Smooth muscle cell (in vitro differentiated cells): ENCODE measurements around the gene ATXN2. TPM values are rescaled to one million over a fixed set of nuclear protein-coding genes. Genes with fewer than 3 reads are reported as not detected.
"Not testable (repeated sequence)": the region's sequence is repeated elsewhere in the genome, so short reads cannot be mapped to it uniquely, and the experiment has no call there.

ENCODE experiments used
- DNase-seq: peaks from one replicate; lab custom pipeline; 2025; ENCODE audit not compliant: unreplicated experiment; lab: John Stamatoyannopoulos, UW
- H2AFZ ChIP-seq: fragments of 200-600 bp; sonication (generic); 2 replicates; pipeline ENCODE4 v1.6.0; 2016; ENCODE audit warnings: antibody characterized with exemption, low read depth, mild to moderate bottlenecking
- H3F3A ChIP-seq: fragments of 200-600 bp; sonication (generic); 2 replicates; pipeline ENCODE4 v1.6.0; 2017; ENCODE audit warnings: antibody characterized with exemption, low read depth
- H3K27ac ChIP-seq: fragments of 200-600 bp; sonication (generic); 2 replicates; pipeline ENCODE4 v1.5.1; 2016; ENCODE audit warnings: low read depth, mild to moderate bottlenecking
- H3K27me3 ChIP-seq: fragments of 200-600 bp; sonication (generic); 2 replicates; pipeline ENCODE4 v1.6.1; 2016; ENCODE audit warnings: low read depth, mild to moderate bottlenecking
- H3K36me3 ChIP-seq: fragments of 200-600 bp; sonication (generic); 2 replicates; pipeline ENCODE4 v1.5.1; 2016; ENCODE audit warnings: low read depth
- H3K4me1 ChIP-seq: fragments of 200-600 bp; sonication (generic); 2 replicates; pipeline ENCODE4 v1.5.1; 2016; ENCODE audit warnings: low read depth
- H3K4me2 ChIP-seq: fragments of 200-600 bp; sonication (generic); 2 replicates; pipeline ENCODE4 v1.6.0; 2016; ENCODE audit warnings: mild to moderate bottlenecking
- H3K4me3 ChIP-seq: fragments of 200-600 bp; sonication (generic); 2 replicates; pipeline ENCODE4 v1.5.1; 2016; ENCODE audit warnings: mild to moderate bottlenecking
- H3K79me2 ChIP-seq: fragments of 200-600 bp; sonication (generic); 2 replicates; pipeline ENCODE4 v1.6.0; 2016; ENCODE audit warnings: low read depth, mild to moderate bottlenecking
- H3K9ac ChIP-seq: fragments of 200-600 bp; sonication (generic); 2 replicates; pipeline ENCODE4 v1.6.0; 2016; ENCODE audit warnings: low read depth
- H3K9me3 ChIP-seq: fragments of 200-600 bp; sonication (generic); replicated peaks from 2 replicates; pipeline ENCODE4 v1.5.1; 2016; ENCODE audit warnings: low read depth
- H4K20me1 ChIP-seq: fragments of 200-600 bp; sonication (generic); 2 replicates; pipeline ENCODE4 v1.6.0; 2016; ENCODE audit warnings: low read depth
- CTCF ChIP-seq: fragments of 200-600 bp; sonication (generic); IDR thresholded peaks from 2 replicates; pipeline ENCODE4 v1.5.1; 2017; ENCODE audit warnings: borderline replicate concordance, mild to moderate bottlenecking, antibody characterized with exemption; ENCODE audit not compliant: insufficient read depth, poor library complexity, severe bottlenecking
- WGBS: methylation state at CpG from one replicate; pipeline ENCODE4 v1.1.7; 2016; ENCODE audit warnings: low lambda C conversion rate; 5-methylcytosine and 5-hydroxymethylcytosine counted together
- polyA plus RNA-seq: library from polyadenylated mRNA; unstranded; fragments of >200 nt; fragmentation: Nextera tagmentation; extraction: Ambion mirVana; gene quantifications from 2 replicates; pipeline ENCODE4 v1.2.1, GENCODE V29; 2016
- small RNA-seq: library from RNA; depleted of rRNA; stranded (forward); fragments of <200 nt; gene quantifications from one replicate; pipeline ENCODE3, GENCODE V24; 2014
- total RNA-seq: library from RNA; depleted of rRNA; stranded (reverse); fragments of >200 nt; gene quantifications from 2 replicates; pipeline ENCODE4 v1.2.3, GENCODE V29; 2014

ATXN2 gene
- total and polyA plus RNA-seq, 2 experiments from 2014 or later: 29.3 to 39.6 TPM

GRCh38 chr12:111405149-111405858 is 193.8 kb downstream of the ATXN2 start:
- peaks cover 17% of the 10 kb centered on the region for H4K20me1 ChIP-seq
- H3K27me3 ChIP-seq: no peaks in the 10 kb centered on the region
- peak overlapping the region; percentile 87 for H3K4me3 ChIP-seq
- TF ChIP-seq CTCF: peak; percentile 50
- H3K9ac ChIP-seq: no peak overlapping the region
- H3K36me3 ChIP-seq: no peaks in the 10 kb centered on the region
- H3K4me2 ChIP-seq: peak overlapping the region; percentile 97
- H3F3A ChIP-seq: peaks cover 13% of the 10 kb centered on the region
- peak overlapping the region; percentile 72 for H3K27ac ChIP-seq
- H2AFZ ChIP-seq: no peak overlapping the region
- peaks cover 40% of the 10 kb centered on the region for H3K79me2 ChIP-seq
- peaks cover 28% of the 10 kb centered on the region for H3K4me1 ChIP-seq
- peak; percentile 91 for DNase-seq
- WGBS: 2% methylated on average over 42 of the region's 59 CpGs
- H3K9me3 ChIP-seq: no peaks in the 10 kb centered on the region

DNA sequence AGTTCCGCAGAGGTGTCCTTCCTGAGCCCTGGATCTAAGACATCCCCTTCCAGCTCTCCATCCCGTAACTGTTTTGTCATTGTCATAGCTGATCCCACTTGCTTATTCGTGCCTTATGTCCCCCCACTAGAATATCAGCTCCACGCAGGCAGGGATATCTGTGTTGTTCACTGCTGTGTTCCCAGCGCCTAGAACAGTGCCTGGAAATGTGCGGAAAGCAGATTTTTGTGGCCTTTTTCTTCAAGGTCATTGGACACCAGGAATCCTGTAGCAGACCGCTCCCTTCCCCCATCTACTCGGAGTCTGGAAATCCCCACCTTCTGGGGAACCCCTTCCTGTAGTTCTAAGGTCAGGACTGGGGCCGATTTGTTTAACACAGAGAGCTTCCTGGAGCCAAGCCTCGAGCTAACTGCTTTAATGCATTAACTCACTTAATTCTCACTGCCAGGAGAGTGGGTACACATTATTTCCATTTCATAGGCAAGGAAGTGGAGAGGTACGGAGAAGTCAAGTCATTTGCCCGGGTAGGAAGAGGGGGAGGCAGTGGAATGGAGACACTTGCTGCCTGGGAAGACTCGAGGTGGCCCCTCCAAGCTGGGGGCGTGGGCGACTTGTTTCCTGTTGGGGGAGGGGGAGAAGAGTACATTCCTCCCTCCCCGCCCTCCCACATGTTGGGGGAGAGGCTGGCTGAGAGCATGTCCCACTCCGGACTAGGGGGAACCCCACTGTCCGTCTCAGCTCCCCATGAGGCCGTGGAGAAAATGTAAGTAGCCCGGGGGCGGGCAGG is 194.6 kb downstream of the ATXN2 start:
- H3F3A ChIP-seq: peaks cover 13% of the 10 kb centered on the region
- no peak overlapping the region for H2AFZ ChIP-seq
- peak overlapping the region; percentile 83 for H3K4me2 ChIP-seq
- no peak for TF ChIP-seq CTCF
- peaks cover 17% of the 10 kb centered on the region for H4K20me1 ChIP-seq
- peaks cover 21% of the 10 kb centered on the region for H3K4me1 ChIP-seq
- peaks cover 37% of the 10 kb centered on the region for H3K79me2 ChIP-seq
- no peak overlapping the region for H3K9ac ChIP-seq
- H3K27me3 ChIP-seq: no peaks in the 10 kb centered on the region
- WGBS: 47% methylated on average over 14 of the region's 21 CpGs
- H3K36me3 ChIP-seq: no peaks in the 10 kb centered on the region
- peak overlapping the region; percentile 72 for H3K27ac ChIP-seq
- DNase-seq: peak; percentile 56
- peak overlapping the region; percentile 87 for H3K4me3 ChIP-seq
- no peaks in the 10 kb centered on the region for H3K9me3 ChIP-seq

DNA sequence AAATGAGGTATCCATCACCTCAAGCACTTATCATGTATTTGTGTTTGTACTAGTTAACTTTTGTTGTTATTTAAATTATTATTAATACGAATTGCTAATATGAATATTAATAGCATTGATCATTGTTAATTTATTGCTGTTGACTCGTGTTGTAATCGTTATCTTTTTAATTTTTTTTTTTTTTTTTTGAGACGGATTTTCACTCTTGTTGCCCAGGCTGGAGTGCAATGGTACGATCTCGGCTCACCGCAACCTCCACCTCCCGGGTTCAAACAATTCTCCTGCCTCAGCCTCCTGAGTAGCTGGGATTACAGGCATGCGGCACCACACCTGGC is 196.7 kb downstream of the ATXN2 start:
- WGBS: 89% methylated on average over 9 of the region's 9 CpGs
- Histone ChIP-seq H3K79me2 (peaks cover 16% of the 10 kb centered on the region), H3K4me1 (peaks cover 13% of the 10 kb centered on the region), H3F3A (peaks cover 22% of the 10 kb centered on the region), H3K27ac (peak overlapping the region; percentile 22), H4K20me1 (peaks cover 10% of the 10 kb centered on the region)
- not testable (repeated sequence) for H3K36me3 ChIP-seq, H3K9ac ChIP-seq, H3K4me3 ChIP-seq, DNase-seq, H3K4me2 ChIP-seq, H2AFZ ChIP-seq, H3K27me3 ChIP-seq, H3K9me3 ChIP-seq

Small RNA genes lying within 50 kb of the gene (small RNA-seq; reads per million reads assigned to genes)
- gene RF00066: not detected

Other genes with a start within 250 kb of the ATXN2 start
- 2.9 and 6.3 TPM in 2 replicates for gene PHETA1, start 230.2 kb downstream of the ATXN2 start, total RNA-seq
- 9.3 and 13.6 TPM in 2 replicates for gene PHETA1, start 230.2 kb downstream of the ATXN2 start, polyA plus RNA-seq
- 5.2 and 6.1 TPM in 2 replicates for gene SH2B3, start 193.4 kb downstream of the ATXN2 start, total RNA-seq
- gene SH2B3, start 193.4 kb downstream of the ATXN2 start, polyA plus RNA-seq: 3.7 and 4.7 TPM in 2 replicates
- 17.7 and 18.8 TPM in 2 replicates for gene BRAP, start 86.6 kb upstream of the ATXN2 start, total RNA-seq
- gene BRAP, start 86.6 kb upstream of the ATXN2 start, polyA plus RNA-seq: 16.4 and 20.4 TPM in 2 replicates
- gene ACAD10, start 86.7 kb upstream of the ATXN2 start, total RNA-seq: 14.9 and 15.0 TPM in 2 replicates
- 13.4 and 16.6 TPM in 2 replicates for gene ACAD10, start 86.7 kb upstream of the ATXN2 start, polyA plus RNA-seq
- 17.0 and 30.5 TPM in 2 replicates for gene ALDH2, start 167.6 kb upstream of the ATXN2 start, total RNA-seq
- gene ALDH2, start 167.6 kb upstream of the ATXN2 start, polyA plus RNA-seq: 54.6 and 75.3 TPM in 2 replicates
- gene MAPKAPK5, start 242.9 kb upstream of the ATXN2 start, total RNA-seq: 29.8 and 32.6 TPM in 2 replicates
- gene MAPKAPK5, start 242.9 kb upstream of the ATXN2 start, polyA plus RNA-seq: 45.6 and 46.1 TPM in 2 replicates